ENCODE data around the gene GPR108. TPM values are rescaled to one million over a fixed set of nuclear protein-coding genes. Genes with fewer than 3 reads are reported as not detected.
"Not testable (repeated sequence)": the region's sequence is repeated elsewhere in the genome, so short reads cannot be mapped to it uniquely, and the experiment has no call there.

GPR108 gene
- 87.7 and 99.0 TPM in 2 replicates for total RNA-seq

GRCh38 chr19:6737284-6737872 is at the start of gene GPR108:
Gene GPR108 (minus strand): TSS chr19:6737580. CDS start chr19:6737576, 4 bp downstream.
- no peaks in the 10 kb centered on the region for H3K27me3 ChIP-seq (ENCODE audit: control insufficient read depth, insufficient read depth, low read length)
- H3K4me3 ChIP-seq (ENCODE audit: low read depth, low read length): peak within 1 kb of the TSS; percentile 78
- TF ChIP-seq, protein P1, sequence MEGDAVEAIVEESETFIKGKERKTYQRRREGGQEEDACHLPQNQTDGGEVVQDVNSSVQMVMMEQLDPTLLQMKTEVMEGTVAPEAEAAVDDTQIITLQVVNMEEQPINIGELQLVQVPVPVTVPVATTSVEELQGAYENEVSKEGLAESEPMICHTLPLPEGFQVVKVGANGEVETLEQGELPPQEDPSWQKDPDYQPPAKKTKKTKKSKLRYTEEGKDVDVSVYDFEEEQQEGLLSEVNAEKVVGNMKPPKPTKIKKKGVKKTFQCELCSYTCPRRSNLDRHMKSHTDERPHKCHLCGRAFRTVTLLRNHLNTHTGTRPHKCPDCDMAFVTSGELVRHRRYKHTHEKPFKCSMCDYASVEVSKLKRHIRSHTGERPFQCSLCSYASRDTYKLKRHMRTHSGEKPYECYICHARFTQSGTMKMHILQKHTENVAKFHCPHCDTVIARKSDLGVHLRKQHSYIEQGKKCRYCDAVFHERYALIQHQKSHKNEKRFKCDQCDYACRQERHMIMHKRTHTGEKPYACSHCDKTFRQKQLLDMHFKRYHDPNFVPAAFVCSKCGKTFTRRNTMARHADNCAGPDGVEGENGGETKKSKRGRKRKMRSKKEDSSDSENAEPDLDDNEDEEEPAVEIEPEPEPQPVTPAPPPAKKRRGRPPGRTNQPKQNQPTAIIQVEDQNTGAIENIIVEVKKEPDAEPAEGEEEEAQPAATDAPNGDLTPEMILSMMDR (IDR thresholded peaks at IDR 0.05; ENCODE audit: insufficient read depth, low read length, severe bottlenecking): no peak
- FAIRE-seq (peak; percentile 98), DNase-seq (ENCODE audit: low read depth) (peak; percentile 100)
- peaks cover 16% of the 10 kb centered on the region for H3K36me3 ChIP-seq (ENCODE audit: control insufficient read depth, insufficient read depth, low read length)

DNA sequence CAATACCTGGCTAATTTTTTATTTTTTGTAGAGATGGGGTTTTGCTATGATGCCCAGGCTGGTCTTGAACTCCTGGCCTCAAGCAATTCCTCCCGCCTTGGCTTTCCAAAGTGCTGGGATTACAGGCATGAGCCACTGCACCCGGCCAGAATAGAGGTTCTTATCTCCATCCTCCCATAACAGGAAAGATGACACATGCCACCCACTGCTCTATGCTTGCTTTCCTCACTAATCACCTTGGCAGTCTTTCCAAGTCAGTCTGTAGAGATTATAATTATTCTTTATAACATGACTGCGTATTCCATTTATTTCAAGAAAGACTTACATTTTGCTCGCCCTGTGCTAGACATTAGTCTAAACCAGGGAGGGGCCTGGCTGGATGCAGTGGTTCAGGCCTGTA is 41.8 kb upstream of the GPR108 start:
- Histone ChIP-seq H3K36me3 (ENCODE audit: control insufficient read depth, insufficient read depth, low read length) (no peaks in the 10 kb centered on the region), H3K4me3 (ENCODE audit: low read depth, low read length) (no peak overlapping the region), H3K27me3 (ENCODE audit: control insufficient read depth, insufficient read depth, low read length) (no peaks in the 10 kb centered on the region)
- FAIRE-seq (no peak), DNase-seq (ENCODE audit: low read depth) (no peak)
- TF ChIP-seq, protein P1 (IDR thresholded peaks at IDR 0.05; ENCODE audit: insufficient read depth, low read length, severe bottlenecking): no peak

DNA sequence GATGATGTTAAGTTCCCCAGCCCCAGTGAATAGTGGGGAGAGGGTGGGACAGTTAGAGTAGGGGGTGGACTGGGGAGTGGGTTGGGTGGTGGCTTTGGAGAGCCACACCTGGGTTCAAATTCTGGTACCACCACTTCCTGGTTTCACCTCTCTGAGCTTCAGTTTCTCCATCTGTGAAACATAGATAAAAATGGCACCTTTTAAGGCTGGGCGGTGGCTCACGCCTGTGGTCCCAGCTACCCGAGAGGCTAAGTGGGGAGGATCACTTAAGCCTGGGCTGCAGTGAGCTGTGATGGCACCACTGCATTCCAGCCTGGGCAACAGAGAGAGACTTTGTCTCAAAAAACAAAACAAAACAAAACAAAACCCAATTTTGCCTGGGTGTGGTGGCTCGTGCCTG is 41.0 kb upstream of the GPR108 start:
- Histone ChIP-seq H3K27me3 (ENCODE audit: control insufficient read depth, insufficient read depth, low read length) (no peaks in the 10 kb centered on the region), H3K4me3 (ENCODE audit: low read depth, low read length) (no peak overlapping the region), H3K36me3 (ENCODE audit: control insufficient read depth, insufficient read depth, low read length) (no peaks in the 10 kb centered on the region)
- DNase-seq (ENCODE audit: low read depth): no peak
- TF ChIP-seq, protein P1 (IDR thresholded peaks at IDR 0.05; ENCODE audit: insufficient read depth, low read length, severe bottlenecking): no peak
- FAIRE-seq: no peak

GRCh38 chr19:6777434-6777833 is 40.1 kb upstream of the GPR108 start:
- no peak for DNase-seq (ENCODE audit: low read depth)
- H3K4me3 ChIP-seq (ENCODE audit: low read depth, low read length): no peak overlapping the region
- no peaks in the 10 kb centered on the region for H3K27me3 ChIP-seq (ENCODE audit: control insufficient read depth, insufficient read depth, low read length)
- FAIRE-seq: no peak
- H3K36me3 ChIP-seq (ENCODE audit: control insufficient read depth, insufficient read depth, low read length): no peaks in the 10 kb centered on the region
- TF ChIP-seq, protein P1 (IDR thresholded peaks at IDR 0.05; ENCODE audit: insufficient read depth, low read length, severe bottlenecking): no peak

GRCh38 chr19:6776999-6777398 is 39.6 kb upstream of the GPR108 start:
- Histone ChIP-seq H3K27me3 (ENCODE audit: control insufficient read depth, insufficient read depth, low read length) (no peaks in the 10 kb centered on the region), H3K36me3 (ENCODE audit: control insufficient read depth, insufficient read depth, low read length) (no peaks in the 10 kb centered on the region), H3K4me3 (ENCODE audit: low read depth, low read length) (no peak overlapping the region)
- TF ChIP-seq, protein P1 (IDR thresholded peaks at IDR 0.05; ENCODE audit: insufficient read depth, low read length, severe bottlenecking): no peak
- DNase-seq (ENCODE audit: low read depth): no peak
- no peak for FAIRE-seq

GRCh38 chr19:6776045-6776444 is 38.7 kb upstream of the GPR108 start:
- not testable (repeated sequence) for H3K36me3 ChIP-seq (ENCODE audit: control insufficient read depth, insufficient read depth, low read length); H3K4me3 ChIP-seq (ENCODE audit: low read depth, low read length); H3K27me3 ChIP-seq (ENCODE audit: control insufficient read depth, insufficient read depth, low read length); FAIRE-seq; DNase-seq (ENCODE audit: low read depth)
